ENCODE results near the gene ELAVL2.

- no peak for TF ChIP-seq MAZ (IDR thresholded peaks at IDR 0.05; ENCODE audit: borderline replicate concordance, low read depth, low read length)
- no peak for TF ChIP-seq CTCF (conservative IDR thresholded peaks at IDR 0.05; ENCODE audit: low read depth, low read length)
- no peak for TF ChIP-seq MAFK (IDR thresholded peaks at IDR 0.05; ENCODE audit: low read depth, low read length)
- TF ChIP-seq POLR2A (IDR thresholded peaks at IDR 0.05; ENCODE audit: low read depth, low read length): no peak
Measured at GRCh38 chr9:23701291-23701690, 124.7 kb downstream of the ELAVL2 start.
